D341Med (cell line): ENCODE data around the gene CCNDBP1.
A peak's percentile ranks its signal among the peaks of the same experiment; 100 is the strongest.
"Not testable (repeated sequence)": the region's sequence is repeated elsewhere in the genome, so short reads cannot be mapped to it uniquely, and the experiment has no call there.

Source experiments
- DNase-seq: peaks from one replicate; pipeline ENCODE4 v3.0.0; 2012; ENCODE audit warnings: low spot score

CCNDBP1 gene, protein sequence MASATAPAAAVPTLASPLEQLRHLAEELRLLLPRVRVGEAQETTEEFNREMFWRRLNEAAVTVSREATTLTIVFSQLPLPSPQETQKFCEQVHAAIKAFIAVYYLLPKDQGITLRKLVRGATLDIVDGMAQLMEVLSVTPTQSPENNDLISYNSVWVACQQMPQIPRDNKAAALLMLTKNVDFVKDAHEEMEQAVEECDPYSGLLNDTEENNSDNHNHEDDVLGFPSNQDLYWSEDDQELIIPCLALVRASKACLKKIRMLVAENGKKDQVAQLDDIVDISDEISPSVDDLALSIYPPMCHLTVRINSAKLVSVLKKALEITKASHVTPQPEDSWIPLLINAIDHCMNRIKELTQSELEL

DNA sequence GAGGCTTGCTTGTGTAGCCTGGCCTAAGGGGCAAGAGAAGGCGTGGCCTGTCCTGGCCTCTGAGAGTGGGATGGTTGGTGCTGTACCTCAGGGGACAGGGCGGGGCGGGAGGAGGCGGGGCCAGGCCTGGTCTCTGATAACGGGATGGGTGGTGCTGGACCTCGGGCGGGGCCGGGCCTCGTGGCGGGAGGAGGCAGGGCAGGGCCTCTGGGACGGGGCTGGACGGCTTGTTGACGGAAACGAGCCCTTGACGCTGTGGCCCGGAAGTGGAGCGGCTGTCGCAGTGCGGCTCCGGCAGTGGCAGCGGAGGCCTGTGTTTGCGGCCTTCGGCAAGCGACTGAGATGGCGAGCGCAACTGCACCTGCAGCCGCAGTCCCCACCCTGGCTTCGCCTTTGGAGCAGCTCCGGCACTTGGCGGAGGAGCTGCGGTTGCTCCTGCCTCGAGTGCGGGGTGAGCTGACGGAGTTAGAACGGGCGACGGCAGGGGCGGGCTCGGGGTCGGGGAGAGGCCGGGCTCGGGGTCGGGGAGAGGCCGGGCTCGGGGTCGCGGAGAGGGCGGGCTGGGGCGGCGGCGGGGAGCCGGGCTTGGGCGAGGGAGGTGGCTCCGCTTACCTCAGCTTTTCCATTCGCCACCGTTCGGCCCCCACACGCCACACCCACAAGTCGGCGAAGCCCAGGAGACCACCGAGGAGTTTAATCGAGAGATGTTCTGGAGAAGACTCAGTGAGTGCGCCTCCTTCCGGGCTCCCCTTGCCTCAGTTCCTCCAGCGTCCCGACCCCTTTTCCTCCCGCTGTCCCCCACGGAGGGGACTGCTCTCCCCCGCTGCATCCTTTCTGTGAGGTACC lies at the start of gene CCNDBP1:
TSS of gene CCNDBP1 (plus strand) at position 247 of the 846 bp plus-strand sequence. CDS start at position 343, 96 bp downstream.
- peak; percentile 95 for DNase-seq

GRCh38 chr15:43143203-43143941 lies 41.8 kb upstream of the CCNDBP1 start:
- DNase-seq, result no peak

- DNase-seq, result no peak
Observed at GRCh38 chr15:43144512-43144911, 40.7 kb upstream of the CCNDBP1 start.

- no peak for DNase-seq
Observed at GRCh38 chr15:43146184-43146583, 39.0 kb upstream of the CCNDBP1 start.

- DNase-seq, result no peak
Observed at GRCh38 chr15:43150191-43150929, 34.8 kb upstream of the CCNDBP1 start.

DNA sequence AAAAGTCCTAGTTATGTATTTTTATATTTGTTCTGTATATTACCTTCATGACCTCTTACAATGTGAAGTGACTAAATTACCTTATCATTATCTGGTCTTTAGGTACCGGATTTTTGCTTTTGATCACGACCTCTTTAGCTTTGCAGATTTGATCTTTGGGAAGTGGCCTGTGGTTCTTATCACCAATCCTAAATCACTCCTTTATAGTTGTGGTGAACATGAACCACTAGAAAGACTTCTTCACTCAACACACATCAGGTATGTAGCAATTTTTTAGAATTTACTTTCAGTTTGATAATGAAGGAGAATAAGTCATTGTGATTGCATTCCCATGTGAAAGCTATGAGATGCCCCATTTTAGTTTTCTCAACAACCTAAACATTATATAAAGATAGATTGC lies 33.5 kb upstream of the CCNDBP1 start:
- no peak for DNase-seq

- no peak for DNase-seq
Observed at GRCh38 chr15:43153269-43153668, 31.9 kb upstream of the CCNDBP1 start.

- DNase-seq, result no peak
Observed at GRCh38 chr15:43165801-43166325, 19.3 kb upstream of the CCNDBP1 start.

- DNase-seq, result not testable (repeated sequence)
Observed at GRCh38 chr15:43167261-43167660, 17.9 kb upstream of the CCNDBP1 start.

GRCh38 chr15:43168192-43169107 lies 16.8 kb upstream of the CCNDBP1 start:
- no peak for DNase-seq

- DNase-seq, result no peak
Observed at GRCh38 chr15:43169888-43170287, 15.3 kb upstream of the CCNDBP1 start.

GRCh38 chr15:43175656-43176309 lies 9.4 kb upstream of the CCNDBP1 start:
- DNase-seq, result not testable (repeated sequence)

- not testable (repeated sequence) for DNase-seq
Observed at GRCh38 chr15:43177147-43177546, 8.1 kb upstream of the CCNDBP1 start.

GRCh38 chr15:43183270-43183669 lies 1.9 kb upstream of the CCNDBP1 start:
- no peak for DNase-seq

DNA sequence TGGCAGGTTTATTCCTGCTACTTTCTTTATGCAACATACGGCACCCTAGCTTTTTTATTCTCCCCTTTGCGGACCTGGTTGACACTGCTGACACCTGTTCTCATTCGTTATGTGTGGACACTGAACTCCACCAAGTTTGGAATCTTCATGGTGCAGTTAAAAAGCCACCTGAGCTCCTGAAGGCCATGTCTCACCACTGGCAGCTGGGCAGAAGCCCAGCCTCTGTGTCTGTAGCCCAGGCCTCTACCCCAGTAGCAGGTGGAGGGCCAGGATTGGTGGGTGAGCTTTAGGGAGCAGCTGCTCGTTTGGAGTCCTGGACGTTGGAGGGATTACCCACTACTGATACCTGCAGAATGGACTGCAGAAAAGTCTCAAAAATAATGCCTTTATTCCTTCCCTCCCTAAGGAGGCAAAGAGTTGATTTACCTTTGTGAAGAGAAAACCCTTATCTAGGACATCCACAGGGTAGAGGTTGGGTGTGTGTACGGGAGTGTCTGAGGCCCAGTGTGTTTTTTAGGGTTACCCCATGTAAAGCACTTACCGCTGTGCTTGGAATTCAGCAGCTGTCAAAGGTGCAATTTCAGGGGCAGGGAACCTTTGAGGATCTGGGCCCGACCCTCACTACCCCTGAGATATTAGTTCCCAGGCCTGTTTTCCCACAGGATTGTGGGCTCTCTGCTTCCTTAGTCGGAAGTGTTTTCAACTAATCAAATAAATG lies 637 bp upstream of the CCNDBP1 start:
- DNase-seq, result no peak

GRCh38 chr15:43186003-43186353 lies 775 bp downstream of the CCNDBP1 start:
- DNase-seq, result no peak

DNA sequence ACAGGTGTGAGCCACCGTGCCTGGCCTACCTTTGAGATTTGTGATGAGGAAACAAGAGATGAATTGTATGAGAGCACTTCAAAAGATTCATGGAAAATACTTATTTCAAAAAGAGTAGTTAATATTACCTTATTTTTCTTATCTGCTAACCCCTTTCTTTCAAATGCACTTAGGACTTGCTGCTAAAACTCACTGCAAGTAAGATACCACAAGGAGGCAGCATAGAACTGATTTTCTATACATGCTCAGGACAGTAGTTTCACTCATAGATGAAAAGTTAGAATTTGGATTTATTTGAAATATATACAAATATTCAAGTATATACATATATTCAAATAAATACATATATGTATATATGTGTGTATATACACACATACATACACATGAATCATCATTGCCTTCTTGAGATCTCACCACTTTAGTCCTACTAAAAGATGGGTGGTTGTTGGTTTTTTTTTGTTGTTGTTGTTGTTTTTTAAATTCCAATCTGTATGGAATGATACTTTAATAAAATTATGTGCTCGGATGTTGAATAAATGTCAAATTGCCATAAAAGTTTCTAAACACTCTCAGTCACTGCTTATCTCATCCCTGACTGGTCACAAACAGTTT lies 2.4 kb downstream of the CCNDBP1 start:
- DNase-seq, result no peak

- DNase-seq, result no peak
Observed at GRCh38 chr15:43189296-43189695, 4.1 kb downstream of the CCNDBP1 start.

- no peak for DNase-seq
Observed at GRCh38 chr15:43190178-43190577, 5.0 kb downstream of the CCNDBP1 start.
